ENCODE results near the gene GARRE1. TPM values are rescaled to one million over a fixed set of nuclear protein-coding genes. Genes with fewer than 3 reads are reported as not detected.

Gene GARRE1
- polyA plus RNA-seq, 2 of the 4 experiments (the other 2 are of a cell fraction), result 9.6 to 20.0 TPM

DNA sequence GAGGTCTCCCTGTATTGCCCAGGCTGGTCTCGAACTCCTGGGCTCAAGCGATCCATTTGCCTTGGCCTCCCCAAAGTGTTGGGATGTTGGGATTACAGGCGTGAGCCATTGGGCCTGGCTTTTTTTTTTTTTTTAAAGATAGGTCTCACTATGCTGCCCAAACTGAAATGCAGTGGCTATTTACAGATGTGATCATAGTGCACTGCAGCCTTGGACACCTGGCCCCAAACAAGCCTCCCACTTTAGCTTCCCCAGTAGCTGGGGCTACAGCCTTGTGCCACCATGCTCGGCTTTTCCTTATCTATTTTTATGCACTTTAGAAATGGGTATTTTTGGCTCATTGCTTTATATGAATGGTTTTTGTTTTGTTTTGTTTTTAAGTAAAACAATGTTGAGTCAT, 44.6 kb upstream of the GARRE1 start:
- DNase-seq (ENCODE audit: low read depth in 1 of 2, low spot score in 1 of 2) (no peak), ATAC-seq (no peak), FAIRE-seq (no peak)
- no peak for TF ChIP-seq PHF8 (IDR thresholded peaks at IDR 0.05; ENCODE audit: borderline replicate concordance, low read depth)
- no peak for TF ChIP-seq RNF2 (IDR thresholded peaks at IDR 0.05; ENCODE audit: borderline replicate concordance, low read depth)
- TF ChIP-seq JUN (IDR thresholded peaks at IDR 0.05), result no peak
- no peak for TF ChIP-seq ELK1 (IDR thresholded peaks at IDR 0.05; ENCODE audit: low read depth, low read length)
- TF ChIP-seq, protein P1, sequence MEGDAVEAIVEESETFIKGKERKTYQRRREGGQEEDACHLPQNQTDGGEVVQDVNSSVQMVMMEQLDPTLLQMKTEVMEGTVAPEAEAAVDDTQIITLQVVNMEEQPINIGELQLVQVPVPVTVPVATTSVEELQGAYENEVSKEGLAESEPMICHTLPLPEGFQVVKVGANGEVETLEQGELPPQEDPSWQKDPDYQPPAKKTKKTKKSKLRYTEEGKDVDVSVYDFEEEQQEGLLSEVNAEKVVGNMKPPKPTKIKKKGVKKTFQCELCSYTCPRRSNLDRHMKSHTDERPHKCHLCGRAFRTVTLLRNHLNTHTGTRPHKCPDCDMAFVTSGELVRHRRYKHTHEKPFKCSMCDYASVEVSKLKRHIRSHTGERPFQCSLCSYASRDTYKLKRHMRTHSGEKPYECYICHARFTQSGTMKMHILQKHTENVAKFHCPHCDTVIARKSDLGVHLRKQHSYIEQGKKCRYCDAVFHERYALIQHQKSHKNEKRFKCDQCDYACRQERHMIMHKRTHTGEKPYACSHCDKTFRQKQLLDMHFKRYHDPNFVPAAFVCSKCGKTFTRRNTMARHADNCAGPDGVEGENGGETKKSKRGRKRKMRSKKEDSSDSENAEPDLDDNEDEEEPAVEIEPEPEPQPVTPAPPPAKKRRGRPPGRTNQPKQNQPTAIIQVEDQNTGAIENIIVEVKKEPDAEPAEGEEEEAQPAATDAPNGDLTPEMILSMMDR (IDR thresholded peaks at IDR 0.05), result no peak
- TF ChIP-seq CBX2 (IDR thresholded peaks at IDR 0.05; ENCODE audit: borderline replicate concordance, low read depth), result no peak
- no peak for TF ChIP-seq EHMT2 (IDR thresholded peaks at IDR 0.05; ENCODE audit: low read depth)
- TF ChIP-seq CEBPB (IDR thresholded peaks at IDR 0.05), result no peak
- TF ChIP-seq NFE2L2 (conservative IDR thresholded peaks at IDR 0.05; ENCODE audit: low read length), result no peak
- no peak for TF ChIP-seq EP300 (IDR thresholded peaks at IDR 0.05)
- no peak for TF ChIP-seq HEYL (CRISPR knock-in tag; IDR thresholded peaks at IDR 0.05)
- no peak for TF ChIP-seq HOXB13 (CRISPR knock-in tag; IDR thresholded peaks at IDR 0.05; ENCODE audit: low read depth)
- TF ChIP-seq ATOH8 (CRISPR knock-in tag; IDR thresholded peaks at IDR 0.05; ENCODE audit: low read depth), result no peak
- no peak for TF ChIP-seq FOSB (CRISPR knock-in tag; IDR thresholded peaks at IDR 0.05)
- TF ChIP-seq RARB (CRISPR knock-in tag; IDR thresholded peaks at IDR 0.05), result no peak
- TF ChIP-seq BHLHE40 (IDR thresholded peaks at IDR 0.05; ENCODE audit: low read depth, low read length), result no peak
- TF ChIP-seq KDM1A (IDR thresholded peaks at IDR 0.05; ENCODE audit: low read depth), result no peak
- no peak for TF ChIP-seq NPAS2 (CRISPR knock-in tag; IDR thresholded peaks at IDR 0.05; ENCODE audit: borderline replicate concordance)
- TF ChIP-seq MYC (IDR thresholded peaks at IDR 0.05; ENCODE audit: borderline replicate concordance, low read length), result no peak
- TF ChIP-seq MAFK (IDR thresholded peaks at IDR 0.05; ENCODE audit: partially characterized antibody), result no peak
- no peak overlapping the region for H3K27ac ChIP-seq
- H3K4me3 ChIP-seq, result no peak overlapping the region
- H3K4me1 ChIP-seq, result no peaks in the 10 kb centered on the region
- no peaks in the 10 kb centered on the region for H3K9me3 ChIP-seq
- CTCF ChIA-PET, result interaction anchor here (0.7 to 6.5 kb wide), 9 partner anchors 10 to 415 kb away, joined by 3 to 47 read pairs (median 5); no protein-coding TSS in a partner anchor
- no peak overlapping the region for H3K4me2 ChIP-seq
- WGBS (ENCODE audit: missing lambda C conversion rate), result 91% methylated on average over 4 of the region's 4 CpGs
- POLR2A ChIA-PET, result no interaction called here

DNA sequence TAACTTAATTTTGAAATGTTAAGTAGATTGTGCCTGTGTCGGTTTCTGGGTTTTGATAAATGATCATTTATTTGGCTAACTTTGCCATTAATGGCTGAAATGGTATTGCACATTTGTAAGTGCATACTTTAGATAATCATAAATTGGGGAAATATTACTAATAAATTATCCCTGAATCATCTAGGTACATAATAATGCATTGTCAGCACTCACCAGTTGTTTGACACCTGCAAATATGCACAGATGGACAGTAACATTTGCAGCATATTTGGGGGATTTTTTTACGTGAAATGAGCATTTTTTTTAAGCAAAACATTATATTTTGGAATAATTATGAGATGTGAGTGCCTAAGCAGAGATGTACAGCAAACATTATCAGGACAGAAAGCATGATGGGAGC, 41.1 kb upstream of the GARRE1 start:
- no peak for ATAC-seq
- 91% methylated on average over 2 of the region's 2 CpGs for WGBS (ENCODE audit: missing lambda C conversion rate)

More for the DNA sequence above, 41.1 kb upstream of the GARRE1 start:
- peak; percentile 99 for FAIRE-seq
- ChIA-PET CTCF (no interaction called here), POLR2A (no interaction called here)
- no peak overlapping the region for H3K4me2 ChIP-seq
- peaks cover 9% of the 10 kb centered on the region; the same call in 2 of the 3 replicates for H3K4me1 ChIP-seq
- no peak for DNase-seq (ENCODE audit: low read depth in 1 of 2, low spot score in 1 of 2)
- H3K27ac ChIP-seq, result no peak overlapping the region
- TF ChIP-seq ATOH8 (CRISPR knock-in tag; IDR thresholded peaks at IDR 0.05; ENCODE audit: low read depth) (no peak), ZSCAN20 (CRISPR knock-in tag; IDR thresholded peaks at IDR 0.05) (no peak), POLR2A (IDR thresholded peaks at IDR 0.05; ENCODE audit: low read length) (no peak), REST (IDR thresholded peaks at IDR 0.05) (no peak), RNF2 (IDR thresholded peaks at IDR 0.05; ENCODE audit: borderline replicate concordance, low read depth) (no peak), MAFK (IDR thresholded peaks at IDR 0.05; ENCODE audit: partially characterized antibody) (peak; percentile 95), KDM1A (IDR thresholded peaks at IDR 0.05; ENCODE audit: low read depth) (no peak), FOSB (CRISPR knock-in tag; IDR thresholded peaks at IDR 0.05) (no peak), HOXA7 (CRISPR knock-in tag; IDR thresholded peaks at IDR 0.05) (no peak), HMGXB4 (CRISPR knock-in tag; IDR thresholded peaks at IDR 0.05; ENCODE audit: borderline replicate concordance) (no peak), JUN (IDR thresholded peaks at IDR 0.05) (0 out of 5 replicates have a peak, but pooled peaks of 1 of the 2 experiments have one; percentile 27)
- no peak overlapping the region for H3K4me3 ChIP-seq
- H3K9me3 ChIP-seq, result no peaks in the 10 kb centered on the region

Measured in A549 (cell line).